ENCODE measurements around the gene PNPLA5.
A peak's percentile ranks its signal among the peaks of the same experiment; 100 is the strongest.

Gene PNPLA5

DNA sequence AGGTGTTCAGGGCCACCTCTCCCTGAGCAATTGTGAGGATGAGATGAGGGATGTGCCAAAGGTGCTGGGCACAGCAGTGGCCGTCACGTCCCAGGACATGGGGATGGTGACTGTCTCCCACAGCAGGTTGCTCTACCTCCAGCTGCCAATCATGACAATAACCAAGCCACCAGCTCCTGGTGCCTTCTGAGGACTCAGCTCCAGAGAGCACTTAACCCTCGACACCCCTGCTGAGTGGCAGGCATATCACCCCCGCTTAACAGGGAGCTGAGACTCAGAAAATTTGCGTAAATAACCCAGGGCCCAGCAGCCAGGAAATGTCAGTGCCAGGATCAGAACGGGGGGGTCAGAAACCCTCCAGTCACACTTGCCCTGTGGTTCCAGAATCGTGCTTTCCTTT lies 8.4 kb upstream of the PNPLA5 start:
- no peak for DNase-seq

DNA sequence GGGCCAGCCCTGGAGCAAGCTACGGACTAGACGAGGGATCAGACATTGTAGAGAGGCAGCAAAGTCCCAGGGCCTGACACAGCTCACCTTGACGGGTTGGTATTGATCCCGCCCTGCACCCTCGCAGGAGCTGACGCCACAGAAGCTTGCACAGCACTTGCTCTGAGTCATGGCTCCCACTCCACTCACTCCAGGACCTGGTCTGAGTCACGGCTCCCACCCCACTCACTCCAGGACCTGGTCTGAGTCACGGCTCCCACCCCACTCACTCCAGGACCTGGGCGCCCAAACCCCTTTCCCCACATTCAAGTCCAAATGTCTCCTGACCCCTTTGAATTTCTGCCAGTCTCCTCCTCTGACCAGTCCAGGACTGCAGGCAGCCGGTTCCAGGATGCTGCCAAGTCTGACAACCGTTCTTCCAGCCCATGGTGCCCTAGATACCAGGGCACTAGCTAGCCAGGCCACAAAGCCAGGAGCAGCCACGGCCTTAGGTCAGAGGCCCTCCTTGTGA lies 6.0 kb upstream of the PNPLA5 start:
- no peak for DNase-seq

DNA sequence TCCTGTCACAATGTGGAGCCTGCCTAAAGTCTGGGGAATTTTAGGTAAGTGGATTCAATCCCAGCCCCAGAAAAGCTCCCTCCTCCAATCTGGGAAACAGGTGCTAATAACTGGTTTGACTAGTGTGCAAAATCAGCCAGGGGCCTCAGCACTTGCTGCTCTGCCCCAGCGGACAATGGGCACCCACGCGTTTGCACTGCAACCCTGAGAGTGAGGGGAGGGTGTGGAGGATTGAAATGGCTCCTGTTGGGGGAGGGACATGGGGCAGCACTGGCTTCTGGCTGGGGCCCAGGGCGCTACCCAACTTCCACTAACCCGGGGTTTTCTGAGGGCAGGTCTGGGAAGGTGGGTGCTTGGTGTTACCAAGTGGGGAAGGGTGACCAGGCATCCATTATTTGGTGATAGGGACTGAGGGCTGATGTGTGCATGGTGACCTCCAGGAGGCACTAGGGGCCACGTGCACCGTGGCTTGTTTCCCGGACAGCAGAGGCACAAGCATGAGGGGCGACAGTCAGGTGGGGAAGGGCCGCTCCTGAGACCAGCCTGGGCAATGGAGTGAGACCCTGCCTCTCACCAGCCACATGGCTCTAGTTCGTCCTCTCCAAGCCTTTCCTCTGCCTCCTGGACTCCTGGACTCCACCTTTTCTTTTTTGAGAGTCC lies 4.3 kb upstream of the PNPLA5 start:
- no peak for DNase-seq

DNA sequence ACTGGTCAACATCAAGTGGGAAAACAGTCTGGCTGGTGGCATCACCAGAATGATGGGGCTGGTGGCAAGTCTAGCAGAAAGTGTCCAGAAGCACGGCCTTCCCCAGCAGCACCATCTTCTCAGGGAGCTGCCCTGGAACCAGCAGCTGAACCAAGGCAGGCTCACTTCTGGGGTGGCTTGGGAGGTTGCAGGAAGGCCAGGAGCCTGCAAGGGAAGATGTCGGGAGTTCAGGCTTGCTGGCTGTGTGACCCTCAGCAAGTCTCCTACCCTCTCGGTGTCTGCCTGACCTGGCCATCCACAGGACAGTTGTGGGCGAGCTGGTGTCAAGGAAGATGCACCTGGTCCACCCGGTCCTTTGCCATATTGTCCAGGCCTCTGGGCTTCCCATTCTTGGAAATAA lies 2.3 kb upstream of the PNPLA5 start:
- no peak for DNase-seq

DNA sequence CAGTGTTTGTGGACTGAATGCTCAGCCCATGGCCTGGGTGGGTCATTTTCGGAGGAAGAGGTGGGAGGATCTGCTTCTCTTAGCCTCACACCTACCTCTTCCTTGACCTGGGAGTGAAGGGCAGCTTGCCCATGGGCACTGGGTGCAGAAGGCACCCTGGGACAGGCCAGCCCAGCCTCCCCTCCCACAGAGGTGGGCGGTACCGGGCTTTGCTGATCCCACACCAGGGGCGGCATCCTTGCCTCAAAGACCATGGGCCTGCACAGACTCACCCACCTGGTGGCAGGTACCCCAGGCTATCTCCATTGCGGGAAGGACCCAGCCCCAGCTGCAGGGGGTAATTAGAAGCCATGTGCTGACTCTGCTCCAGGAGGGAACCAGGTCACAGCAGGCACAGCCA lies 1.5 kb upstream of the PNPLA5 start:
- DNase-seq = no peak

DNA sequence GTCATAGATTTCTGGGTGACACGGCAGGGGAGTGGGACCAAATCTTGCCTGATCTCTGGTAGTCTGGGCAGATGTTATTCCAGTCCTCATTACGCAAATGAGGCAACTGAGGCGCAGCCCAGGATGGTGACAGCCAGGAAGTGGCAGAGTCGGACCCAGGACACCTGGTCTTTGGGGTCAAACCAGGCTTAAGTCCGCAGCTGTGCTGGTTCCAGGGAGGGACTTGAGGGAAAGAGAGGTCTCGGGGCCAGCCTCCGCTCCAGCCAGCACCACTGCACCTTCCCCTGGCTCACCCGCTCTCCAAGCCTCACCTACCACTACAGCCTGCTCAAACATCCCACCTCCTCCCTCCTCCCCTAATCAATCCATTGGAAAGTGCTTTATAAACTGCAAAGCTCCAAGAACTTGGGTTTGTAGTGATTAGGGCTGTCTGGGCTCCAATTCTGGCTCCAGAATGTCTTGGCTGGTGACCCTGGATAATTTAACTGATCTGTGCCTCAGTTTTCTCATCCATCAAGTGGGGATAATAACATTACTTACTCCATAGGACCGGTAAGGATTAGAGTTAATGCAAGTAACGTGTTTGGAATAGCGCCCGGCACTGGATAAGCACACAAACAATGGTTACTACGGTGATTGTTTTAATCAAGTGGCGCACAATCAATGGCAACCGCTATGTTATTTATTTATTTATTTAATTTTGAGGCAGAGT lies 526 bp upstream of the PNPLA5 start:
- DNase-seq = no peak

DNA sequence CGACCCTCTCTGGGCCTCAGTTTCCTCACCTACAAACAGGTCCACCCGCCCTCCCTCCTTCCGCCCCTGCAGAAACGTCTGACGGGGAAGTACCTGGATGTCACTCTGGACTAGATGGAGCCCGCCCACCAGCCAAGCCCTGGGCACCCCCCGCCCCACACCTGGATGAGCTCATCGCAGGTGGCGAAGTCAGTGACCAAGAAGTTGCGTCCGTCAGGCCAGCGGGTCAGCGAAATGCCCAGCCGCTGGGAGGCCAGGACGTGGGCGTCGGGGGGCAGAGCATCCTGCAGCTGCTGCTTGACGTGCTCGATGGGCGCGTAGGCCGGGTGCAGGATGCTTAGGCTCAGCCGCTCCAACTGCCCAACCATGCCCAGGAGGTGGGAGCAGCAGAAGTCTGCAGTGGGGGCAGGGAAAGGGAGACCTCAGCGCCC lies 897 bp downstream of the PNPLA5 start:
- no peak for DNase-seq

DNA sequence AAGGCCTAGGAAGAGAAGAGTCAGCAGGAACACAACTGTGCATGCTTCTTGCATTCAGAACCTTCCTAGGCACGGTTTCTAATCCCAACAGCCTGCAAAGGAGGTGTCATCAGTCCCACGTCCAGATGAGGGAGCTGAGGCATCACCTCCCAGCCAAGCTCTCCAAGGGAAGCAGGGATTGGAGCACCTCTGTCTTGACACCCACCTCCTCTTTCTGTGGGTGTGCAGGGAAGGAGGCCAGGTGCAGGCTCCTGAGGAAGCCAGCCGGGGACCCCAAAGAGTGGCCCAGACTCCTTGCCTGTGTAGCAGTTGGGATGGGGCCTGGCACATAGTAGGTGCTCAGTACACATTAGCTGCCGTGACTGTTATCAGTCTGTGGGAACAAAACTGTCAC lies 2.0 kb downstream of the PNPLA5 start:
- DNase-seq = no peak

DNA sequence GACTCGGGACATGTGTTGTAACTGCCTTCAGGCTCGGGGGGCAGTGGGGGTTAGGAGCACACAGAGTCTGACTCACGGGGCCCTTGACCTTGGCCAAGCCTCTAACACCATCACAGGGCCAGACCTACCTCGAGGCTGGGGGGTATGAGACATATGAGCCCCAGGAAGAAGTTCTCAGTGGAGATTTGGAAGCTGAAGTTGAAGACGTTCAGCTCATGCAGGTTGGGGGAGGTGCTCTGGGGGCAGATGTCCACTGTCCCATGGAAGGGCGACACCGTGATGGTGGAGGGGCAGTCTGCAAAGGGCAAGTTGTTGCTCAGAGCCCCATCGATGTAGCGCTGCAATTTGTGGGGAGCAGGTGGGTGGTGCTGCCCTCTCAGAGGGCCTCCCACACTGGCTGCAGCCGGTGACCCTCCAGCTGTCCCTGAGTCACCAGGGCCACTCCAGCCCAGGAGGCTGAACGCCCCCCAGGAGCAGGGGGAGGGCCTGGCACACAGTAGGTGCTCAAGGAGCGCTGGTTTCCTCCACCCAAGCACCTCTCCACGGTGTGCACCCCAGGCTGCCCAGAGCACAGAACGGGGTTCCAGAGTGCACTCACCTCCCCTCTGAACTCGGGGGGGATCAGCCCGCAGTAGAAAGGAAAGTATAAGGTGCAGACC lies 2.5 kb downstream of the PNPLA5 start:
- DNase-seq = no peak

DNA sequence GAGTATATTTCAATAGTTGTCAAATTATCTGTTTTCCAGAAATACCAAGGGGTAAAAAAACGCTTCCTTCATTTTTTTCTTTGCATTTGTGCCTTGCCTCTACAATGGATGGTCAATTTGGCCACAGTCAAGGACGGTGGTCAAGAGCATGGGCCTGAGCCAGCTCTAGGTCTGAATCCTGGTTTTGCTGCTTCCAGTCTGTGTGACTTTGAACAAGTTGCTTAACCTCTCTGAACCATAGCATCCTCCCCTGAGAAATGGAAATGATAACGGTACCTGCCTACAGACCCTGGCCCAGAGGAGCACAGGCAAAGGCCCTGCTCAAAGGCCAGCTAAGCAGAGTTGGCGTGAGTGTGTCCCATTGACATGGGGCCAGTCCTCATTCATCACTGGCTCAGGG lies 3.1 kb downstream of the PNPLA5 start:
- DNase-seq = no peak

DNA sequence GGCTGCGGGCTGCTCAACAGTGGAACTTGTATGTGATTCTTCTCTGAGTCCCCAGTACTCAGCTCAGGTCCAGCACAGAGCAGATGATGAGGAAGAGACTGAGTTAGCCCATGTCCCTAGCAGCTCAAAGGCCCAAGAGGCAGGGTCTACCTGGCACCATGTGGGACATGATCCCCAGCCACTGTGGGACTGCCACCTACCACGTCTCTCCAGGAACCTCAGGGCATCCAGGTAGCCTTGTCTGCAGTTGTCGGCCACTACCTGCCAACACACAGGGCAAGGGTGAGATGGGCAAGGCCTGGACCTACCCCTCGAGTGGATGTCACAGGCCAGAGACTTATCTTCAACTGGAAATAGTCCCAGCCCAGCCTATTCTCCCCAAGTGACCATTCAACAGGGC lies 4.4 kb downstream of the PNPLA5 start:
- DNase-seq = no peak

DNA sequence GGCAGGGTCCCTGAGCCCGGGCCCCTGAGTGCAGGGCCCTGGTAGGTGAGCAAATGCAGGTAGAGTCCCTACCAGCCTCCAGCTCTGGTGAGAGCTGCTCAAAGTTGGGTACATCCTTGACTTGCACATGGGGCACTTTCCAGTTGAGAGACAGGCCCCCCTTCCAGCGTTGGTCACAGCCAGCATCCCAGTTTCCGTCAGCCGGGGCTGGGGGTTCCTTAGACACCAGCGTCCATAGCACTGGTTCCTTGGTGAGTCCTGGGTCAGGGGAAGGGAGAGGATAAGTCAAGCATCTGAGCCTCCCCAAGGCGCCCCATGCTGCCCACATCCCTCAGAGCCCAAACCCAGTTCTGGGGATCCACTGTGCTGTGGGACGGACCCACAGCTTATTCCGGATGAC lies 5.6 kb downstream of the PNPLA5 start:
- no peak for DNase-seq

DNA sequence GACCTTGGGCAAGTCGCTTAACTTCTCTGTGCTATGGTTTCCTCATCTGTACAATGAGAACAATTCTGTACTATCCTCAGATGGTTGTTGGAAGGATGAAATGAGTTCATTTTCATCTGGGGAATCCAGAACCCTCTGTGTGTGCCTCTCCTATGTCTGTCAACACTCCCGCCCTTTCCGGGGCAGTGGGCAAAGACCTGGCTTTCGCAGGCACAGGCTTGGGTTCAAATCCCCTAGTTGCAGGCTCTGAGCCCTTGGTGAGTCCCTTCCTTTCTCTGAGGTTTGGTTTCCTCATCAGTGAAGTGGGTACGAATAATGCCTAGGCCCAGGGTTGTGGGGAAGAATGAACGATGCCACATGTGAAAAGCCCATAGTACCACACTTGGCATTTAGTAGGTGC lies 6.0 kb downstream of the PNPLA5 start:
- no peak for DNase-seq

DNA sequence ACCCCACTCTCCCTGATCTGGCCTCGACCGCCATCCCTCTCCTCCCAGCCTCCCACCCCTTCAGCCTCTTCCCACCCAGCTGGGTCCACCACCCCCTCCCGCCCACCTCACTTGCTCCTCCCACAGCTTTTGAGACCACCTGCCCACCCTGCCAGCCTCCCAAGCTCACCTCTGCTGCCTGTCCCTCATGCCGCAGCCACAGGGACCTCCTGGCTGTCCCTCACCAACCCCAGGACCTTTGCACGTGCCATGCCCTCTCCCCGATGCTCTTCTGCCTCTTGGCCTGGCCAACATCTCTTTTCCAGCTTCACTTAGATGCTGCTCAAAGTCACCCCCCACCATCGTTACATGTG lies 6.5 kb downstream of the PNPLA5 start:
- no peak for DNase-seq

DNA sequence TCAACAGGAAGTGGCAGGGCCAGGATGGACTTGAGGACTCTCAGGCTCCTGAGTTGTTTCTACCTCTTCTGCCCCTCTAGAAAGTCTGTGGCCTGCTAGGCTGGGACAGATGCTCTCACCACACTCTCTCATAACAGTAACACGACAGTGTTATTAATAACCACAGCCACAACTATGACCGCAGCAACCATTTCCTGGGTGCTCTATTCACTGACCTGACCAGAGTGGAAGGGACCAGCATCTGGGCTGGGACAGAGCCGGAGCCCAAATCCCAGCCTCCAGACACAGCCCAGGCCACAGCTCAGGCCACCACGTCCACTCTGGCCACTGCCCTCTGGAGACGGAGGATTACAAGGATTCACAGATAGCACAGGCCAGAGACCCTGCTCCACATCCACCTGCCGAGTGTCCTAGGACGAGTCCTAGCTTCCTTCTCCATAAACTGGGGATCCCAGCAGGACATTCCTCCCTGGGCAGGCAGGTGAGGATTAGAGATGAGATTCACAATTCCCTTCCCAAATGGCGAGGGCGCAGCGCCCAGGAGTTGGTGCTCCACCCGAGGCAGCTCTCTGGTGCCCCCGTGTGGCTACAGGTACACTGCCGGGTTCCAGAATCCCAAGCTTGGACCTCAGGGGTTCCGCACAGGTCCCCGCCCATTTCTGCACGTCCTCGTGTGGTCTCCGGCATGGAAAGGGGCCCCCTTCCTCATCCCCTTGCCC lies 7.1 kb downstream of the PNPLA5 start:
- DNase-seq = peak; percentile 20 to 32

DNA sequence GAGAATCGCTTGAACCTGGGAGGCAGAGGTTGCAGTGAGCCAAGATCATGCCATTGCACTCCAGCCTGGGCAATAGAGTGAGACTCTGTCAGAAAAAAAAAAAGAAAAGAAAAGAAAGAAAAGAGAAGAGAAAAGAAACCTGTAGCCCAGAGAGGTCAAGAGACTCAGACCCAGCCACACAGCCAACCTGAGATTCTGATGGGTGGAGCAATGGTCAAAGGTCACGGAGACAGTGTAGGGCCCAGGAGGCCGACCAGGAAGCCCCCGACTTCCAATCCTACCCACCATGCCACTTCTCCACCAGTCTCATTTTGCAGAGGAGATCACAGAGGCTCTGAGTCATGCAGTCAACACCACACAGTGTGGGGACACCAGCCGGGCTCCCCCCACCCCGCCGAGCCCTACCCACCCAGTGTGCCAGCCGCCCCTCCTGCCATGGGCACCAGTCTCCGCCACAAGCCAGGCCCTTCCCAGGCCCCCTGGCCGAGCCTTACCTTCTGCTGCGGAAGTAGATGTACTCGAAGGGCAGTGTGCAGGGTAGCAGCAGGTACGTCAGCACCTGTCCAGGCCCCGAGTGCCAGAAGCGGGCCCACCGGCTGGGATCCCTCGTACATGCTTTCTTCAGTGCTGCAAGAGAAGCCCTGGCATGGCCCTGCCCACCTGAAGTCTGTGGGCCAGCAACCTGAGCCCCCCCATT lies 7.9 kb downstream of the PNPLA5 start:
- DNase-seq = no peak

DNA sequence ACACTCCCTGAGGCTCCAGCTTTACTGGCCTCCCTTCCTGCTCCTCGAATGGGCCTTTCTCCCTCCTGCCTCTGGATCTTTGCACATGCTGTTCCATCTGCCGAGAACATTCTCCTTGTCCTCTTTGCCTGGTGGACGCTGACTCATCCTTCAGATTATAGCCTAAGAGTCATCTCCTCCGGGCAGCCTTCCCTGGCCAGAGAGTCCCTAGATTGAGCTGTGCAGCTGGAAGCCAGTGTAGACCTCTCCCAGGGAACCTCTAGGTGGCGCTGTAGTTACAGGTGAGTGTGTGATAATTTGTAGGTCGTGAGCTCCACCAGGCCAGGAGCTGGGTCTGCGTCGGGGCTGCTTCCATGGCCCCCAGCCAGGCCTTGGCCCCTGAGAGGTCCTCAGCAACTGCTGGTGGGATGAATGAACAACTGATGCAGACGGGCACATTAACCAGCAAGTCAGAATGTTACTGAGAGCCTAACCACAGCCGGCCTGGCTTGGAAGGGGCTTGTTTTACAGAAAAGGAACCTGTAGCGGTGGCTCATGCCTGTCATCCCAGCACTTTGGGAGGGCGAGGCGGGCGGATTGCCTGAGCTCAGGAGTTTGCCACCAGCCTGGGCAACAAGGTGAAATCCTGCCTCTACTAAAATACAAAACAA lies 8.7 kb downstream of the PNPLA5 start:
- peak; percentile 15 to 47 for DNase-seq

DNA sequence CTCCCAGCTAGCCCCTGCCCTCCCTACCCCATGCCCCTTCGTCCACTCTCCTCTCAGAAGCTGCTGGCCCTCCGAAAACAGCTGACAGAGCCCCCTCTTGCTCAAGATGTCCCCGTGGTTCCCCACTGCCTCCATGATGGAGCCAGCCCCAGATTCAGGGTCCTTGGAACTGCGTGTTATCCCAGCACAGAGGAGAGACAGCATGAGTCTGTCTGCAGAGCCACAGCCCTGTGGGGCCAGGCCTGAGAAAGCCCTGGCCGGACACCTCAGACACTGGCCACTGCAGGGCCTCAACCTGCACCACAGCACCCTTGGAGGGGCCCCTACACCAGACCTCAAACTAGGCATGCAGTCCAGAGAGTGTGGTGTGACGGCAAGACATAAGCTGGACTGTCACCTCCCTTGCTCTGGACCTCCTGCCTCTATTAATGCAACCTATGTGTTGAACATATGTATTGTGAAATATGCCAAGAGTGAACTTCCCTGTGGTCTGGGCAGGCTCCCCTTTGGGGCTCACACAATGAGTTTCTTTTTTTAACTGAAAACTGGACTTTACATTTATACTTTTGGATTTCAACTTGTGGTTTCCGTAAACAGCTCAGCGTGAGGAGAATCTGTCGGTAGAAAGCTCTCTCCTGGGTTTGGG lies 9.6 kb downstream of the PNPLA5 start:
- no peak for DNase-seq

DNA sequence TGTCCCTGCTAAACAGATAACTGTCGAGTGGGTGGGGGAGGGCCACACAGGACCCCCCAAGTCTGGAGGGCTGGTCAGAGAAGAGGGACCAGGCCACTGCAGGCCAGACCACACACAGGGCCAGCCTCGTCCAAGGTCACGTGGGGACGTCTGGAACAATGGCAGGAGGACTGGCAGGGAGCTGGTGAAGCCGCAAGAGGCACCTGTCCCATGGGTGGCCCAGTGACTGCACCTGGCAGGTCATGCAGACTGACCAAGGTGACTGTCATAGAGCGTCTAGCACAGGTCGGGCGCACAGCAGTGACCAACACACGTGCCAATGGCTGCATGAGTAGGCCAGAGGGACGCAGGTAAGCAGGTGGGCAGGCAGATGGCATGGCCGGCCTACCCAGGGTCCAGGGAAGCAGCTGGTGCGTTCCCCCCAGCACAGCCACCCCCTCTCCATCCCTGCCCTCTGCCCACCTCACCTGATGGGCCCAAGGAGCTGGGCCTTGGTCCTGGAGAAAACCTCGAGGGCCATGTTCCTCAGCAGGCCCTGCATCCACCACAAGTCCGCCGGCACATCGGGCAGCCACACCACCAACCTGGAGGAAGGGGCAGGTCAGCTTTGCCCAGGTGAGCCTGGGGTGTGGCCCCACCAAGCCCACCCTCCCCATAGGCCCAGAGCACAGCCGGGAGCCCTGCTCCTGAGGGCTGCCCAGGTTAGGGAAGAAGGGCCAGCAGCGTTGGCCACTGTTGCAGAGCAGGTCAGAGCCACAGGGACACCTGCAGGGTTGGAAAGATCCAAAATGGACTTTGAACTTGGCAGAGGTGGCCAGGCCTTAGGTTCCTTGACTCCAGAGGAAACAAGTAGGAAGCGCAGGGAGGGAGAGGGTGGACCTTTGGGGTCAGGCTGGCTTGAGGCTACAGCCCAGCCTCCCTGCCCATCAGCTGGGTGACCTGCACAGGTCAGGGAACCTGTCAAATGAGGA lies 10.4 kb downstream of the PNPLA5 start:
- DNase-seq = no peak

DNA sequence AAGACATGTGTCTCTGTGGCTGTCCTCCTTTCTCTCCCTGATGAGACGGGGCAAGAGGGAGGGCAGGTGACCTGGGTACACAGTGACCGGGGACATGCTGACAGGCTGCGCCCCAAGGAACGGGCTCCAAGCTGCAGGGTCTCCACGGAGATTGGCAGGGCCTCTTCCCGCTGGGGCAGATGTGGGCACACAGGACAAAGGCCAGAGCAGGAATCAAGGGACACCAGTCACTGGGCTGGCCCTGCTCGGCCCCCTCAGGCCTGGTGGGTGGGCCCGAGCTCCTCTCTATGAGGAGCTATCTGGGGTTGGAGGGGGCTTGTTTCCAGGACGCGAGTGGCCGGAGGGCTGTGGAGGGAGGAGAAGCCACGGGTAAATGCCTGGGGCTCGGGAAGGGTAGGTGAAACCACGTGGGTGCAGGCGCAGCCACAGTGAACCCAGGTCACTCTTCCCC lies 11.2 kb downstream of the PNPLA5 start:
- no peak for DNase-seq

Measured in CD4-positive, alpha-beta T cell treated with Interferon alpha-2 for 1 hour (primary cell).